ENCODE measurements around the gene ADGRL2.

- TF ChIP-seq CTCF (conservative IDR thresholded peaks at IDR 0.05) (no peak), EZH2 (IDR thresholded peaks at IDR 0.05; ENCODE audit: low read depth) (no peak)
Observed at GRCh38 chr1:81804312-81804711, 3.6 kb downstream of the ADGRL2 start.
